Measurements from ENCODE around the gene OR51E1.

The OR51E1 gene

GRCh38 chr11:4647766-4648165 lies 4.0 kb downstream of the OR51E1 start:
- no peak for TF ChIP-seq CTCF (IDR thresholded peaks at IDR 0.05; ENCODE audit: insufficient read depth, missing control alignments)
- no peak for FAIRE-seq
- no peak for DNase-seq (ENCODE audit: insufficient read length, low spot score)

DNA sequence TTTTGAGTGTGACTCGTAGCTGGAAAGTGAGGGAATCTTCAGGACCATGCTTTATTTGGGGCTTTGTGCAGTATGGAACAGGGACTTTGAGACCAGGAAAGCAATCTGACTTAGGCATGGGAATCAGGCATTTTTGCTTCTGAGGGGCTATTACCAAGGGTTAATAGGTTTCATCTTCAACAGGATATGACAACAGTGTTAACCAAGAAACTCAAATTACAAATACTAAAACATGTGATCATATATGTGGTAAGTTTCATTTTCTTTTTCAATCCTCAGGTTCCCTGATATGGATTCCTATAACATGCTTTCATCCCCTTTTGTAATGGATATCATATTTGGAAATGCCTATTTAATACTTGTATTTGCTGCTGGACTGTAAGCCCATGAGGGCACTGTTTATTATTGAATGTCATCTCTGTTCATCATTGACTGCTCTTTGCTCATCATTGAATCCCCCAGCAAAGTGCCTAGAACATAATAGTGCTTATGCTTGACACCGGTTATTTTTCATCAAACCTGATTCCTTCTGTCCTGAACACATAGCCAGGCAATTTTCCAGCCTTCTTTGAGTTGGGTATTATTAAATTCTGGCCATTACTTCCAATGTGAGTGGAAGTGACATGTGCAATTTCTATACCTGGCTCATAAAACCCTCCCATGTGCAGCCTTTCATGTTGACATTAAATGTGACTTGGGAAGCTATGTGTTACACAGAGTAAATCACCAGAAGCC lies 11.0 kb downstream of the OR51E1 start:
- no peak for DNase-seq (ENCODE audit: insufficient read length, low spot score)
- no peak for TF ChIP-seq CTCF (IDR thresholded peaks at IDR 0.05; ENCODE audit: insufficient read depth, missing control alignments)
- no peak for FAIRE-seq

- no peak for DNase-seq (ENCODE audit: insufficient read length, low spot score)
- no peak for FAIRE-seq
- TF ChIP-seq CTCF (IDR thresholded peaks at IDR 0.05; ENCODE audit: insufficient read depth, missing control alignments): no peak
These were observed 15.1 kb downstream of the OR51E1 start for GRCh38 chr11:4658629-4659445.

DNA sequence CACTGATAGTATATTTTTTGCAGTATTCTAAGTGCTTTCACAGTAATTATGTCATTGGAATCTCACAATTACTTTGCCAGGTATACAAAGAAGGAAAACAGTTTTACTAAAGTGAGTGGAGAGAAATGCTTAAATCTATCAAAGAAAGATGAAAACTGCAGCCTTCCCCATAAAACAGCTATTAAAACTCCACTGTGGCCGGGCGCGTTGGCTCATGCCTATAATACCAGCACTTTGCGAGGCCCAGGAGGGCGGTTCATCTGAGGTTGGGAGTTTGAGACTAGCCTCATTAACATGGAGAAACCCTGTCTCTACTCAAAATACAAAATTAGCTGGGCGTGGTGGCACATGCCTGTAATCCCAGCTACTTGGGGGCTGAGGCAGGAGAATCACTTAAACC lies 19.1 kb downstream of the OR51E1 start:
- TF ChIP-seq CTCF (IDR thresholded peaks at IDR 0.05; ENCODE audit: insufficient read depth, missing control alignments): no peak
- DNase-seq (ENCODE audit: insufficient read length, low spot score) (no peak), FAIRE-seq (no peak)

DNA sequence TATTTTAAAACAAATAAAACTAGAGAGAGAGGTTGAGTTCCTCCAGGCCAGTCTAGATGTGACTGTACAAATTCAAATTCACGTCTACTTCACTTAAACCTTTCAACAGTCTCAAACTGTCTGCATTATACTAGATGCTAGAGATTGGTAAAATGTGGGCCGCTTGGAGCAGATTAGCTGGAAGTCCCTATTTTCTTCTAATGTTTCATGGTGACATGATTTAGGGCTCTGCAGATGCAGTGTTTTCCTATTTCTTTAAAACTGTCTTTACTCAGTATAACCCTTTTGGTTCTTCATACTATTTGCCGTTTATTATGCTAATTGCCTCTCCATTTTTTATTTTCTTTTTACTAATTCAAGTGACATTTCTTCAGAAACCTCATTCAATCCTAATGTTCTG lies 20.4 kb downstream of the OR51E1 start:
- FAIRE-seq (no peak), DNase-seq (ENCODE audit: insufficient read length, low spot score) (no peak)
- no peak for TF ChIP-seq CTCF (IDR thresholded peaks at IDR 0.05; ENCODE audit: insufficient read depth, missing control alignments)

- FAIRE-seq: no peak
- no peak for TF ChIP-seq CTCF (IDR thresholded peaks at IDR 0.05; ENCODE audit: insufficient read depth, missing control alignments)
- no peak for DNase-seq (ENCODE audit: insufficient read length, low spot score)
These were observed 21.0 kb downstream of the OR51E1 start for GRCh38 chr11:4664786-4665185.

GRCh38 chr11:4665424-4665823 lies 21.6 kb downstream of the OR51E1 start:
- no peak for TF ChIP-seq CTCF (IDR thresholded peaks at IDR 0.05; ENCODE audit: insufficient read depth, missing control alignments)
- DNase-seq (ENCODE audit: insufficient read length, low spot score) (no peak), FAIRE-seq (no peak)

Data from D721Med (cell line).